HepG2 (cell line): Measurements from ENCODE around the gene TAS1R3. TPM values are rescaled to one million over a fixed set of nuclear protein-coding genes. Genes with fewer than 3 reads are reported as not detected.

Source experiments
- AHDC1 ChIP-seq: sonication (generic); formaldehyde crosslinking; IDR thresholded peaks from 2 replicates; pipeline ENCODE4 v1.5.1; 2020; ENCODE audit warnings: mild to moderate bottlenecking, missing genetic modification reagents, borderline replicate concordance
- ARNT2 ChIP-seq: sonication (generic); formaldehyde crosslinking; IDR thresholded peaks from 2 replicates; pipeline ENCODE4 v1.8.0; 2022; ENCODE audit warnings: mild to moderate bottlenecking, low read depth, missing genetic modification reagents, moderate library complexity
- BORCS8-MEF2B ChIP-seq: sonication (generic); formaldehyde crosslinking; IDR thresholded peaks from 2 replicates; pipeline ENCODE4 v1.8.0; 2022; ENCODE audit warnings: mild to moderate bottlenecking, missing genetic modification reagents
- FOXC1 ChIP-seq: sonication (generic); formaldehyde crosslinking; IDR thresholded peaks from 2 replicates; pipeline ENCODE4 v1.8.0; 2022; ENCODE audit warnings: mild to moderate bottlenecking, missing genetic modification reagents, borderline replicate concordance
- GTF3A ChIP-seq: sonication (generic); formaldehyde crosslinking; conservative IDR thresholded peaks from 2 replicates; pipeline ENCODE4 v1.4.0; 2020; ENCODE audit warnings: mild to moderate bottlenecking, missing genetic modification reagents
- HIVEP1 ChIP-seq: sonication (generic); formaldehyde crosslinking; IDR thresholded peaks from 2 replicates; pipeline ENCODE4 v1.4.0; 2020; ENCODE audit warnings: mild to moderate bottlenecking, missing genetic modification reagents
- MAFK ChIP-seq, 2 experiments: IDR thresholded peaks in 1 of 2; conservative IDR thresholded peaks in 1 of 2; 2 replicates each; pipeline ENCODE4 v1.6.1; 2011; ENCODE audit warnings: improper control_type of control experiment in 2 of 2, low read length in 2 of 2
- MYC ChIP-seq: sonication (generic); formaldehyde crosslinking; IDR thresholded peaks from 2 replicates; pipeline ENCODE4 v1.9.0; 2021; ENCODE audit warnings: missing genetic modification reagents, borderline replicate concordance
- NCOA1 ChIP-seq: sonication (generic); formaldehyde crosslinking; IDR thresholded peaks from 2 replicates; pipeline ENCODE4 v1.9.0; 2021; ENCODE audit warnings: missing genetic modification reagents
- NONO ChIP-seq, 2 experiments: fragments of 450-650 bp in 1 of 2; sonication (generic) in 1 of 2; formaldehyde crosslinking in 1 of 2; IDR thresholded peaks in 1 of 2; conservative IDR thresholded peaks in 1 of 2; 2 replicates each; pipeline versions ENCODE4 v1.6.1 to v1.8.0; 2017 to 2022; ENCODE audit warnings: mild to moderate bottlenecking in 1 of 2, missing genetic modification reagents in 1 of 2, moderate library complexity in 1 of 2
- RFX5 ChIP-seq: IDR thresholded peaks from 2 replicates; pipeline ENCODE4 v1.6.1; 2011; ENCODE audit warnings: low read depth, low read length, improper control_type of control experiment
- ZBTB25 ChIP-seq: IDR thresholded peaks from 2 replicates; pipeline ENCODE4 v1.6.1; 2018; ENCODE audit warnings: missing genetic modification reagents
- ZNF543 ChIP-seq: sonication (generic); formaldehyde crosslinking; IDR thresholded peaks from 2 replicates; pipeline ENCODE4 v1.4.0; 2020; ENCODE audit warnings: mild to moderate bottlenecking, missing genetic modification reagents
- ZNF567 ChIP-seq: sonication (generic); formaldehyde crosslinking; IDR thresholded peaks from 2 replicates; pipeline ENCODE4 v1.8.1; 2023; ENCODE audit warnings: mild to moderate bottlenecking, missing genetic modification reagents, borderline replicate concordance
- ZNF597 ChIP-seq: sonication (generic); formaldehyde crosslinking; IDR thresholded peaks from 2 replicates; pipeline ENCODE4 v1.5.0; 2020; ENCODE audit warnings: missing genetic modification reagents
- ZNF724P ChIP-seq: sonication (generic); formaldehyde crosslinking; IDR thresholded peaks from 2 replicates; pipeline ENCODE4 v1.8.0; 2022; ENCODE audit warnings: missing genetic modification reagents, borderline replicate concordance
- ZXDC ChIP-seq: sonication (generic); formaldehyde crosslinking; IDR thresholded peaks from 2 replicates; pipeline ENCODE4 v1.5.0; 2020; ENCODE audit warnings: mild to moderate bottlenecking, missing genetic modification reagents
- polyA plus RNA-seq, 8 experiments: library from polyadenylated mRNA; depleted of rRNA in 3 of 8; stranded (reverse) in 7 of 8; unstranded in 1 of 8; fragments of >200 nt; fragmentation: Illumina TruSeq in 4 of 8; extraction: Trizol in 4 of 8; gene quantifications; 2 replicates each; pipeline versions ENCODE4 v1.2.1 to v1.2.3, GENCODE V29; 2011 to 2016; ENCODE audit warnings: low read depth in 4 of 8, missing spikeins in 1 of 8, mixed read lengths in 1 of 8; ENCODE audit not compliant: insufficient read depth in 1 of 8
- total RNA-seq, 5 experiments: library from RNA; depleted of rRNA; stranded (reverse); fragments of >200 nt; fragmentation: Illumina TruSeq; extraction: Trizol; gene quantifications; 2 replicates each; pipeline ENCODE4 v1.2.3, GENCODE V29; 2016; ENCODE audit warnings: low read depth in 1 of 5

TAS1R3 gene
- total and polyA plus RNA-seq, 2 of the 13 experiments (the other 11 are each of a cell fraction or from before 2014, with no cell fraction given), result 0.13 to 0.15 TPM

- TF ChIP-seq AHDC1 (CRISPR knock-in tag), result no peak
- peak; percentile 73 for TF ChIP-seq ZNF543 (CRISPR knock-in tag)
- TF ChIP-seq FOXC1 (CRISPR knock-in tag), result peak; percentile 47; the same call in 1 of the 2 replicates
- TF ChIP-seq BORCS8-MEF2B (CRISPR knock-in tag), result peak; percentile 60; the same call in 1 of the 2 replicates
- no peak for TF ChIP-seq GTF3A
- no peak for TF ChIP-seq ARNT2
- TF ChIP-seq ZNF597 (CRISPR knock-in tag), result no peak
- TF ChIP-seq RFX5, result no peak
- 0 out of 2 replicates have a peak, but pooled peaks have one; percentile 51 for TF ChIP-seq ZNF724P (CRISPR knock-in tag)
- 0 out of 2 replicates have a peak, but pooled peaks have one; percentile 33 for TF ChIP-seq HIVEP1
- TF ChIP-seq ZNF567 (CRISPR knock-in tag), result no peak
- no peak for TF ChIP-seq MAFK (conservative IDR thresholded peaks at IDR 0.05 in 1 of 2, IDR thresholded peaks at IDR 0.05 in 1 of 2; ENCODE audit: low read length in 2 of 2)
- peak; percentile 38; the same call in 1 of the 2 replicates for TF ChIP-seq ZBTB25 (CRISPR knock-in tag)
- TF ChIP-seq MYC, result peak; percentile 51
- no peak for TF ChIP-seq NONO (IDR thresholded peaks at IDR 0.05)
- TF ChIP-seq NONO (CRISPR knock-in tag; conservative IDR thresholded peaks at IDR 0.05), result no peak; the same call in 1 of the 2 replicates
- no peak; the same call in 1 of the 2 replicates for TF ChIP-seq ZXDC (CRISPR knock-in tag)
- TF ChIP-seq NCOA1 (CRISPR knock-in tag), result no peak
Measured at GRCh38 chr1:1358433-1359271, 27.6 kb downstream of the TAS1R3 start, which contains the start of gene MXRA8 (continued).
